GM12872 (cell line): ENCODE measurements around the gene KCNA5.
A peak's percentile ranks its signal among the peaks of the same experiment; 100 is the strongest.

Experiments
- TF ChIP-seq, protein P1 (sequence below): IDR thresholded peaks from 3 replicates; pipeline ENCODE4 v1.5.1; 2011; ENCODE audit warnings: low read depth, mild to moderate bottlenecking, low read length, moderate library complexity; ENCODE audit not compliant: insufficient read depth

The KCNA5 gene

DNA sequence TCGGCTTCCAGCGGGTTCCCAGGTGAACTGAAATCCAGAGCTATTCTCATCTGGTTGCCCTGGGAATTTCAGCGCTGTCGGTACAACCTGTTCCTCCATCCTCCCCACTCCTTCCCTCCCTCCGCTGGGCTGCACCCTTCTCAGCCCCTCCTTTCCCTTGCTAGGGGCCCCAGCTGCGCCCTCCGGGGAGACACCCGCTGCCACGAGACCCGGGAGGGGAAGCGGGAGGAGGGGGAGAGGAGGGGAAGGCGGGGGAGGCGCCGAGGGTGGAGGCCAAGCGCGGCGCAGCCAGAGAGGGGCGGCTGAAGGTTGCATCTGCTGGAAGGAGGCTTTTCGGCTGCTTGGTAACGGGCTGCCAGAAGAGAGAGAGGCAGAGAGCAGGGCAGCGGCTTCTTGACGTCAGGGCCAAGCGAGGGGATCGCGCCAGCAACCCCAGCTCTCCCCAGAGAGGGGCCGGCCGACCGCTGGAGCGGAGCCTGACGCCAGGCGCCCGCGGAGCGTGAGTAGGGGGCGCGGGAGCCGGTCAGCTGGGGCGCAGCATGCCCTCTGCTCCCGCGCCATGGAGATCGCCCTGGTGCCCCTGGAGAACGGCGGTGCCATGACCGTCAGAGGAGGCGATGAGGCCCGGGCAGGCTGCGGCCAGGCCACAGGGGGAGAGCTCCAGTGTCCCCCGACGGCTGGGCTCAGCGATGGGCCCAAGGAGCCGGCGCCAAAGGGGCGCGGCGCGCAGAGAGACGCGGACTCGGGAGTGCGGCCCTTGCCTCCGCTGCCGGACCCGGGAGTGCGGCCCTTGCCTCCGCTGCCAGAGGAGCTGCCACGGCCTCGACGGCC is at the start of gene KCNA5:
Gene KCNA5 (plus strand): TSS at position 291 of the 831 bp plus-strand sequence. CDS start 269 bp downstream, at position 560.
- TF ChIP-seq, protein P1, sequence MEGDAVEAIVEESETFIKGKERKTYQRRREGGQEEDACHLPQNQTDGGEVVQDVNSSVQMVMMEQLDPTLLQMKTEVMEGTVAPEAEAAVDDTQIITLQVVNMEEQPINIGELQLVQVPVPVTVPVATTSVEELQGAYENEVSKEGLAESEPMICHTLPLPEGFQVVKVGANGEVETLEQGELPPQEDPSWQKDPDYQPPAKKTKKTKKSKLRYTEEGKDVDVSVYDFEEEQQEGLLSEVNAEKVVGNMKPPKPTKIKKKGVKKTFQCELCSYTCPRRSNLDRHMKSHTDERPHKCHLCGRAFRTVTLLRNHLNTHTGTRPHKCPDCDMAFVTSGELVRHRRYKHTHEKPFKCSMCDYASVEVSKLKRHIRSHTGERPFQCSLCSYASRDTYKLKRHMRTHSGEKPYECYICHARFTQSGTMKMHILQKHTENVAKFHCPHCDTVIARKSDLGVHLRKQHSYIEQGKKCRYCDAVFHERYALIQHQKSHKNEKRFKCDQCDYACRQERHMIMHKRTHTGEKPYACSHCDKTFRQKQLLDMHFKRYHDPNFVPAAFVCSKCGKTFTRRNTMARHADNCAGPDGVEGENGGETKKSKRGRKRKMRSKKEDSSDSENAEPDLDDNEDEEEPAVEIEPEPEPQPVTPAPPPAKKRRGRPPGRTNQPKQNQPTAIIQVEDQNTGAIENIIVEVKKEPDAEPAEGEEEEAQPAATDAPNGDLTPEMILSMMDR: no peak

- TF ChIP-seq, protein P1: no peak
These were observed 49.1 kb upstream of the KCNA5 start for GRCh38 chr12:4994622-4995021.

DNA sequence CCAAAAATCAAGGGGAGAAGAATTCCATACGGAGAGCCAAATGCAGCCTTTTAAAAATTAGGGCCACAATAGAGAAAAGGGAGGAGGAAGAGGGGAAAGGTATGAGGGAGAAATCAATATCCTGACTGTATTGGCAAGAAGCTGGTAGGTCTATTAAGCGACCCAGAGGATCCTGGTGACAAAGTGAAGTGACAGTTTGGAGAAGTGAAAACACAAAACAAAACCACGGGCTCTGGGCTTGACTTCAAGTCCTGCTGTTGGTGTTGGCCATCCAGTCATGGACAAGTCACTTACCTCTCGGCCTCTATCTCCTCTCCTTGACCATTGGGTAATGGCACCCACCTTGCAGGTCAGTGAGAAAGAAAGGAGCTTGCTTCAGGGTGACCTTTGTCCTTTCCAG is 47.0 kb upstream of the KCNA5 start:
- TF ChIP-seq, protein P1: no peak

DNA sequence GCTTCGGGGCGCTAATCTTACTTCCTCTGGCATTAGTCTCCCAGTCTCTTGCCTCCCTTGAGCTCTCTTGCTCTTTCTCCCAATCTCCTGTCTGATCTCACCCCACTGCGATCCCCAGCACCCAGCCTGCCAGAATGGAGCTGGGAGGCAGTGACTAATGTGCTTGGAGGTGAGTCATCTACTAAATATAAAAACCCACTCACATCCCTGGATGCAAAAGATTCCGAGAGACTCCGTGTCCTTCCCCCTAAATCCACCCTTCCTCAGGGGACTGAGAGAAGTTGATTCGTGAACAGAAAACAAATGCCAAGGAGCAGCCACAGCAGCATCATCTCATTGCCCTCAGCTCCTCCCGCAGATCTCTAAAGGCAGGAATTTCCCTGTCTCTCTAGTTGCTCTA is 45.7 kb upstream of the KCNA5 start:
- TF ChIP-seq, protein P1: no peak

- TF ChIP-seq, protein P1: no peak
These were observed 43.5 kb upstream of the KCNA5 start for GRCh38 chr12:5000204-5000603.

GRCh38 chr12:5000658-5001385 is 42.9 kb upstream of the KCNA5 start:
- TF ChIP-seq, protein P1: no peak

GRCh38 chr12:5003025-5003666 is 40.5 kb upstream of the KCNA5 start:
- TF ChIP-seq, protein P1: peak; percentile 100
